ENCODE measurements around the gene EEF1E1.

EEF1E1 gene

GRCh38 chr6:8102122-8102958 is at the start of gene EEF1E1:
Gene EEF1E1, minus strand, starts transcription at chr6:8102548. Its CDS starts 27 bp downstream, at chr6:8102521.
- Histone ChIP-seq H3K4me3 (ENCODE audit: low read depth in 1 of 2, low read length in 2 of 2) (peak within 1 kb of the TSS; percentile 85 to 97), H3K36me3 (ENCODE audit: control insufficient read depth in 1 of 2, insufficient read depth in 2 of 2, low read length in 2 of 2) (no peaks in the 10 kb centered on the region), H3K27me3 (ENCODE audit: control insufficient read depth in 1 of 2, insufficient read depth in 2 of 2, low read length in 2 of 2) (no peaks in the 10 kb centered on the region), H3K4me1 (ENCODE audit: control insufficient read depth in 1 of 2, insufficient read depth in 2 of 2, low read length in 2 of 2) (peaks cover 6 to 7% of the 10 kb centered on the region in 2 donors), H3K9me3 (ENCODE audit: control insufficient read depth in 1 of 2, low read length in 2 of 2) (no peaks in the 10 kb centered on the region), H3K9ac (ENCODE audit: low read depth in 1 of 2, low read length in 2 of 2) (peak within 1 kb of the TSS; percentile 43 to 70), H3K27ac (ENCODE audit: low read depth, low read length) (no peak within 1 kb of the TSS)

GRCh38 chr6:8149350-8149749 is 47.0 kb upstream of the EEF1E1 start:
- H3K9me3 ChIP-seq (ENCODE audit: control insufficient read depth in 1 of 2, low read length in 2 of 2): no peaks in the 10 kb centered on the region
- no peaks in the 10 kb centered on the region for H3K27me3 ChIP-seq (ENCODE audit: control insufficient read depth in 1 of 2, insufficient read depth in 2 of 2, low read length in 2 of 2)
- H3K9ac ChIP-seq (ENCODE audit: low read depth in 1 of 2, low read length in 2 of 2): no peak overlapping the region
- no peaks in the 10 kb centered on the region for H3K36me3 ChIP-seq (ENCODE audit: control insufficient read depth in 1 of 2, insufficient read depth in 2 of 2, low read length in 2 of 2)
- H3K4me3 ChIP-seq (ENCODE audit: low read depth in 1 of 2, low read length in 2 of 2): no peak overlapping the region
- H3K4me1 ChIP-seq (ENCODE audit: control insufficient read depth in 1 of 2, insufficient read depth in 2 of 2, low read length in 2 of 2): no peaks in the 10 kb centered on the region
- H3K27ac ChIP-seq (ENCODE audit: low read depth, low read length): no peak overlapping the region

DNA sequence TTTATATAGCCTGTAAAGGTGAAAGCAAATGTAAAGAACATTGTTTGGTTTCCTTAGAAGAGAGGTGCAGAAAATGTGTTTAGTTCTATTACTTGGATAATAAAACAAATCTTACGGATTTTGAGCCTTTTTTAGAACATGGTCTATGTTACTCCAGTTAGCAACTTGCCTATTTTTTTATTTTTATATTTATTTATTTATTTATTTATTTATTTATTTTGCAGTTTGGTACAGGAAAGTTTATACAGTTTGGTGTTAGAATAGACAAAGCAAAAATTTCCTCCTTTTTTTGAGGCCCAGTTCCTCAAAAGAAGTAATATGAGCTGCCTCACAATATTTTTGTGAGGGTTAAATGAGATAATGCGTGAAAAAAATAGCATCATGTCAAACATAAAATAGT is 41.6 kb upstream of the EEF1E1 start:
- Histone ChIP-seq H3K4me1 (ENCODE audit: control insufficient read depth in 1 of 2, insufficient read depth in 2 of 2, low read length in 2 of 2) (no peaks in the 10 kb centered on the region), H3K36me3 (ENCODE audit: control insufficient read depth in 1 of 2, insufficient read depth in 2 of 2, low read length in 2 of 2) (no peaks in the 10 kb centered on the region), H3K27me3 (ENCODE audit: control insufficient read depth in 1 of 2, insufficient read depth in 2 of 2, low read length in 2 of 2) (no peaks in the 10 kb centered on the region), H3K27ac (ENCODE audit: low read depth, low read length) (no peak overlapping the region), H3K9ac (ENCODE audit: low read depth in 1 of 2, low read length in 2 of 2) (no peak overlapping the region), H3K4me3 (ENCODE audit: low read depth in 1 of 2, low read length in 2 of 2) (no peak overlapping the region), H3K9me3 (ENCODE audit: control insufficient read depth in 1 of 2, low read length in 2 of 2) (no peaks in the 10 kb centered on the region)

DNA sequence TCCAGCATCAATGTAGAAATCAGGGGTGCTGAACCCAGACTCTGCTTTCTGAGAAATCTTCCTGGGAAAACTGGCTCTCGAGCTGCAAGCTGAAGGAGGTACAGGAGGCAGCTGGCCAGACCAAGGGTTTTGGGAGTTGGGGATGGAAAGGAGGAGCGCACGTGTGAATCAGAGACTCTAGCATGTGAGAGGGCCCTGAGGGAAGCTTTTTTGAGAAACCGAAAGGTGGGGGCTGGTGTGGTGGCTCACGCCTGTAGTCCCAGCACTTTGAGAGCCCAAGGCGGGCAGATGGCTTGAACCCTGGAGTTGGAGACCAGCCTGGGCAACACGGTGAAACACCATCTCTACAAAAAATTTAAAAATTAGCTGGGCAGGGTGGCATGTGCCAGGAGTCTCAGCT is 37.1 kb upstream of the EEF1E1 start:
- no peak overlapping the region for H3K4me3 ChIP-seq (ENCODE audit: low read depth in 1 of 2, low read length in 2 of 2)
- H3K4me1 ChIP-seq (ENCODE audit: control insufficient read depth in 1 of 2, insufficient read depth in 2 of 2, low read length in 2 of 2): no peaks in the 10 kb centered on the region
- H3K27ac ChIP-seq (ENCODE audit: low read depth, low read length): no peak overlapping the region
- H3K27me3 ChIP-seq (ENCODE audit: control insufficient read depth in 1 of 2, insufficient read depth in 2 of 2, low read length in 2 of 2): peaks cover 0 to 4% of the 10 kb centered on the region in 2 donors
- no peaks in the 10 kb centered on the region for H3K9me3 ChIP-seq (ENCODE audit: control insufficient read depth in 1 of 2, low read length in 2 of 2)
- no peaks in the 10 kb centered on the region for H3K36me3 ChIP-seq (ENCODE audit: control insufficient read depth in 1 of 2, insufficient read depth in 2 of 2, low read length in 2 of 2)
- H3K9ac ChIP-seq (ENCODE audit: low read depth in 1 of 2, low read length in 2 of 2): no peak overlapping the region

DNA sequence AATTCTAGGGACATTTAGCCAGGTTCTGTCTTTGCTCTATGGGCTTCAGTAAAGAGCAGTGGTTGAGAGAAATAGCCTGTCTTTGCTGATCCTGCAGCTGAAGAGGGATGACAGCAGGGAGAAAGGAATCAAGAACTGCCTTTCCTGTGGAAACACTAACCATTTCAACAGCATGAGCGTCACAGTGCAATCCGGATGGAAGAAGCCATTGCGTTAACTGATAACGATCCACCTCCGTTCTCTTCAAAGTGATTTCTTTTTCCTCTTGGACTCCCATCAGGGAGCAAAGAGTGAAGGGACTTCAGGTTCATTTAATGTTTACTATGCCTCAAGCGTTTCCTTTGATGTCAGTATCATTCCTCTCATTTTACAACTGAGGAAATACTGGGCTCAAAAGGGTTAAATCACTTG is 35.2 kb upstream of the EEF1E1 start:
- Histone ChIP-seq H3K9ac (ENCODE audit: low read depth in 1 of 2, low read length in 2 of 2) (no peak overlapping the region), H3K36me3 (ENCODE audit: control insufficient read depth in 1 of 2, insufficient read depth in 2 of 2, low read length in 2 of 2) (no peaks in the 10 kb centered on the region), H3K27ac (ENCODE audit: low read depth, low read length) (no peak overlapping the region), H3K9me3 (ENCODE audit: control insufficient read depth in 1 of 2, low read length in 2 of 2) (no peaks in the 10 kb centered on the region), H3K4me1 (ENCODE audit: control insufficient read depth in 1 of 2, insufficient read depth in 2 of 2, low read length in 2 of 2) (no peaks in the 10 kb centered on the region), H3K27me3 (ENCODE audit: control insufficient read depth in 1 of 2, insufficient read depth in 2 of 2, low read length in 2 of 2) (peaks cover 0 to 4% of the 10 kb centered on the region in 2 donors), H3K4me3 (ENCODE audit: low read depth in 1 of 2, low read length in 2 of 2) (no peak overlapping the region)

- Histone ChIP-seq H3K27ac (ENCODE audit: low read depth, low read length) (no peak overlapping the region), H3K9me3 (ENCODE audit: control insufficient read depth in 1 of 2, low read length in 2 of 2) (no peaks in the 10 kb centered on the region), H3K4me1 (ENCODE audit: control insufficient read depth in 1 of 2, insufficient read depth in 2 of 2, low read length in 2 of 2) (no peaks in the 10 kb centered on the region), H3K4me3 (ENCODE audit: low read depth in 1 of 2, low read length in 2 of 2) (no peak overlapping the region), H3K27me3 (ENCODE audit: control insufficient read depth in 1 of 2, insufficient read depth in 2 of 2, low read length in 2 of 2) (peaks cover 0 to 4% of the 10 kb centered on the region in 2 donors), H3K9ac (ENCODE audit: low read depth in 1 of 2, low read length in 2 of 2) (no peak overlapping the region), H3K36me3 (ENCODE audit: control insufficient read depth in 1 of 2, insufficient read depth in 2 of 2, low read length in 2 of 2) (no peaks in the 10 kb centered on the region)
Measured at GRCh38 chr6:8135276-8135675, 32.9 kb upstream of the EEF1E1 start.

DNA sequence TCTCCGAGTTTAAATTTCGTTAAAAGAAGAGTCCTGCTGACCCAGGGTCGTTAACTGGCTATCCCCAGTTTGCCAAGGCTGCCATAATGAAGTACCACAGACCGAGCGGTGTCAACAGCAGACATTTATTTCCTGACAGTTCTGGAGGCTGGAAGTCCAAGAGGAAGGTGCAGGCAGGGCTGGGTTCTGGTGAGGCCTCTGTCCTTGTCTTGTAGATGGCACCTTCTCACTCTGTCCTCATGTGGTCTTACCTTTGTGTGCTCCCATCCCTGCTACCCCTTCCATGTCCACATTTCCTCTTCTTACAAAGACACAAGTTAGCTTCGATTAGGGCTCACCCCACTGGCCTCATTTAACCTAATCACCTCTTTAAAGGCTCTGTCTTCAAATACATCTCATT is 29.8 kb upstream of the EEF1E1 start:
- Histone ChIP-seq H3K9me3 (ENCODE audit: control insufficient read depth in 1 of 2, low read length in 2 of 2) (no peaks in the 10 kb centered on the region), H3K27ac (ENCODE audit: low read depth, low read length) (no peak overlapping the region), H3K36me3 (ENCODE audit: control insufficient read depth in 1 of 2, insufficient read depth in 2 of 2, low read length in 2 of 2) (no peaks in the 10 kb centered on the region), H3K4me3 (ENCODE audit: low read depth in 1 of 2, low read length in 2 of 2) (no peak overlapping the region), H3K27me3 (ENCODE audit: control insufficient read depth in 1 of 2, insufficient read depth in 2 of 2, low read length in 2 of 2) (no peaks in the 10 kb centered on the region), H3K9ac (ENCODE audit: low read depth in 1 of 2, low read length in 2 of 2) (no peak overlapping the region), H3K4me1 (ENCODE audit: control insufficient read depth in 1 of 2, insufficient read depth in 2 of 2, low read length in 2 of 2) (no peaks in the 10 kb centered on the region)

- H3K36me3 ChIP-seq (ENCODE audit: control insufficient read depth in 1 of 2, insufficient read depth in 2 of 2, low read length in 2 of 2): no peaks in the 10 kb centered on the region
- H3K9ac ChIP-seq (ENCODE audit: low read depth in 1 of 2, low read length in 2 of 2): no peak overlapping the region
- no peak overlapping the region for H3K4me3 ChIP-seq (ENCODE audit: low read depth in 1 of 2, low read length in 2 of 2)
- no peak overlapping the region for H3K27ac ChIP-seq (ENCODE audit: low read depth, low read length)
- H3K9me3 ChIP-seq (ENCODE audit: control insufficient read depth in 1 of 2, low read length in 2 of 2): no peaks in the 10 kb centered on the region
- no peaks in the 10 kb centered on the region for H3K4me1 ChIP-seq (ENCODE audit: control insufficient read depth in 1 of 2, insufficient read depth in 2 of 2, low read length in 2 of 2)
- no peaks in the 10 kb centered on the region for H3K27me3 ChIP-seq (ENCODE audit: control insufficient read depth in 1 of 2, insufficient read depth in 2 of 2, low read length in 2 of 2)
Measured at GRCh38 chr6:8131265-8131897, 29.0 kb upstream of the EEF1E1 start.

GRCh38 chr6:8130399-8130798 is 28.1 kb upstream of the EEF1E1 start:
- Histone ChIP-seq H3K4me3 (ENCODE audit: low read depth in 1 of 2, low read length in 2 of 2) (no peak overlapping the region), H3K4me1 (ENCODE audit: control insufficient read depth in 1 of 2, insufficient read depth in 2 of 2, low read length in 2 of 2) (no peaks in the 10 kb centered on the region), H3K9me3 (ENCODE audit: control insufficient read depth in 1 of 2, low read length in 2 of 2) (no peaks in the 10 kb centered on the region), H3K27ac (ENCODE audit: low read depth, low read length) (no peak overlapping the region), H3K9ac (ENCODE audit: low read depth in 1 of 2, low read length in 2 of 2) (no peak overlapping the region), H3K36me3 (ENCODE audit: control insufficient read depth in 1 of 2, insufficient read depth in 2 of 2, low read length in 2 of 2) (no peaks in the 10 kb centered on the region), H3K27me3 (ENCODE audit: control insufficient read depth in 1 of 2, insufficient read depth in 2 of 2, low read length in 2 of 2) (no peaks in the 10 kb centered on the region)

DNA sequence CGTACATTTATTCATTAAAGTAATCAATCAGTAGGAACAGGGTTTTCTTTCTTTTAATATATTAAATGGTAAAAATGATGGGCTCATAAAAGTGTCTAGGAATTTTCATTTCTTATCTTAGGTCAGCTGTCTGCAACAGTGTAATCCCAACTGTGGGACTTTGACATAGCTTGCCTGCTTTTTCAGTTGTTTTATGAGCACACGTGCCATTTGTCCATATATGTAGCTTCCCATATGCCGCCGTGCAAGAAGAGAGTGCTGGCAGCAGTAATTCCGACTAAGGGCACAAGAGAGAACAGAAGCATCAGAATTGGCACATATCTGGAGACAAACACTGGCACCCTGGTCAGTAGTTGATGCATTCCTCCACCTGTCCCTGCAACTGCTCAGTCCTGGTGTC is 20.9 kb upstream of the EEF1E1 start:
- no peaks in the 10 kb centered on the region for H3K9me3 ChIP-seq (ENCODE audit: control insufficient read depth in 1 of 2, low read length in 2 of 2)
- no peak overlapping the region for H3K9ac ChIP-seq (ENCODE audit: low read depth in 1 of 2, low read length in 2 of 2)
- H3K27me3 ChIP-seq (ENCODE audit: control insufficient read depth in 1 of 2, insufficient read depth in 2 of 2, low read length in 2 of 2): no peaks in the 10 kb centered on the region
- H3K36me3 ChIP-seq (ENCODE audit: control insufficient read depth in 1 of 2, insufficient read depth in 2 of 2, low read length in 2 of 2): no peaks in the 10 kb centered on the region
- H3K27ac ChIP-seq (ENCODE audit: low read depth, low read length): no peak overlapping the region
- no peak overlapping the region for H3K4me3 ChIP-seq (ENCODE audit: low read depth in 1 of 2, low read length in 2 of 2)
- H3K4me1 ChIP-seq (ENCODE audit: control insufficient read depth in 1 of 2, insufficient read depth in 2 of 2, low read length in 2 of 2): no peaks in the 10 kb centered on the region

Data from duodenal mucosa (tissue), 2 donors.